ENCODE measurements around the gene COL16A1.

Gene COL16A1

DNA sequence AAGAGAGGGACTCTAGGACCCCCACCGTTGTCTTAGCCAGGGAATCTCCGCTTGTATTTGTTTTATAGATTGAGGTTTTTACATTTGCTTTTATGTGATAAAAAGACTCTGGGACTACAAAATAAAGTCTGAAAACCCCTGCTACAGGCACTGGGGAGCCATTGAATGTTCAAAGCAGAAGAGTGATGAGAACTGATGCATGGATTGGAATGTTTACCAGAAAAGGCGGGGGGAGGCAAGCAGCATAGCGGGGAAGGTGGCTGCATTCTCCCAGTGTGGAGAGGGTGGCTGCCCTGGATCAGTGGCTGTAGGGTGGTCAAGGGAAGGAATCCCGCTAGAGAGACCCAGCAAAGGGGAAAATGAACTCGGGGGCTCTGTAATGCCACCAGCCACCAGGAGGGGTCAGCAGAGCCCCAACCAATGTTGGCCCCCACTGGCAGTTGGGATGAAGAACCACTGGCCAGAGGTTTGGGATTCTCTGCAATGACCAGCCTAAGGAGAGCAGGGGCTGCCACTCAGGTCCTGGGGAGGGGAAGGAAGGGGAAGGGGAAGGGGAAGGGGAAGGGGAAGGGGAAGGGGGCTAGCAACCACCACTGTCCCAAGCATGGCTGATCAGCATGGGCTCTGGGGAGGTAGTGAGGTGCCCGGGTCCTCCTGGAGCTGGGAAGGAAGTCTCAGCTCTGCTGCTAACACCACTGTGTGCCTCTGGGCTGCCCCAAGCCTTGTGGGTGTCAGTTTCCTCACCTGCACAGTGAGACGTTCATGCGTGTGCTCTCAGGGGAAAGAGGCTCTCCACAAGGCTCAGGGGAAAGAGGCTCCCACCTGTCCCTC is 40.0 kb downstream of the COL16A1 start:
- peak in 1 of 2 donors; percentile 10 for DNase-seq

- DNase-seq, result no peak
Measured at GRCh38 chr1:31662463-31662862, 41.4 kb downstream of the COL16A1 start.

DNA sequence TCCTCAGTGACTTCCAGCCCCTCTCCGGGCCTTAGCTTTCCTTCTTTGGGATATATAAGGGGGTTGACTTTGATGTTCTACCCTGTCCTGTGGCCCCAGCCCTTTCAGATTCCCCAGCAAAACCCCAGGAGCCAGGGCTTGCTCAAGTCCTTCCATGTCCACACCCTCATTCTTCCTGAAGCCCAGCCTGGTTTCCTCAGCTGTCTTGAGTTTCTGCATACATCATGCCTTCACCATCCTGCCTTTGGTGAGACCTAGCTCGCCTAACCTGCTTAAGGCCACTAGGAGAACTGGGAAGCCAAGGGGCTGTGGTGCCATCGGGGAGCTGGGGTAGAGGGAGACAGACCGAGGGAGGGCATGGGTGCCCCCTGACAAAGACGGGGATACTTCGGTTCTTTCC is 42.0 kb downstream of the COL16A1 start:
- DNase-seq, result no peak

- no peak for DNase-seq
Measured at GRCh38 chr1:31660871-31661455, 42.9 kb downstream of the COL16A1 start.

DNA sequence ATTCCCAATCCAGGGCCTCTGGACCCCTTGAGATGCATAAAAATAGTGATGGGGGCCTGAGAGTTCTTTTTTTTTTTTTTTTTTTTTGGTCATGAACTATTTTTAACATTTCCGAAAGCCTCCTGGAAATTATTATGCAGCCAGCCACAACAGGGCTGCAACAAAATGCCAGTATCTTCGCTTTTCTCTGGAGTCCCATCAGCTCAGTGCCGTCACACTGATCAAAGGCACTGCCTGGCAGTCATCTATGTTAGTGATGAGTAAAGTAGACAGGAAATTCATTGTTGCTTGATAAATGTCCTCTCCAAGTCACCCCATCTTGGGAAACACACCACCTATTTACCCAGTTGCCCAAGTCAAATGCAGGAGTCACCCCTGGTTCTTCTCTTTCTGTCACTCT is 43.9 kb downstream of the COL16A1 start:
- no peak for DNase-seq

GRCh38 chr1:31658721-31659120 is 45.1 kb downstream of the COL16A1 start:
- DNase-seq, result no peak

GRCh38 chr1:31657972-31658510 is 45.8 kb downstream of the COL16A1 start:
- no peak for DNase-seq

- no peak for DNase-seq
Measured at GRCh38 chr1:31657020-31657804, 46.6 kb downstream of the COL16A1 start.

GRCh38 chr1:31655756-31656155 is 48.1 kb downstream of the COL16A1 start:
- no peak for DNase-seq

GRCh38 chr1:31655104-31655503 is 48.7 kb downstream of the COL16A1 start:
- DNase-seq, result no peak

GRCh38 chr1:31654474-31654776 is 49.4 kb downstream of the COL16A1 start:
- DNase-seq, result no peak

GRCh38 chr1:31653717-31654473 is 49.9 kb downstream of the COL16A1 start:
- no peak for DNase-seq

DNA sequence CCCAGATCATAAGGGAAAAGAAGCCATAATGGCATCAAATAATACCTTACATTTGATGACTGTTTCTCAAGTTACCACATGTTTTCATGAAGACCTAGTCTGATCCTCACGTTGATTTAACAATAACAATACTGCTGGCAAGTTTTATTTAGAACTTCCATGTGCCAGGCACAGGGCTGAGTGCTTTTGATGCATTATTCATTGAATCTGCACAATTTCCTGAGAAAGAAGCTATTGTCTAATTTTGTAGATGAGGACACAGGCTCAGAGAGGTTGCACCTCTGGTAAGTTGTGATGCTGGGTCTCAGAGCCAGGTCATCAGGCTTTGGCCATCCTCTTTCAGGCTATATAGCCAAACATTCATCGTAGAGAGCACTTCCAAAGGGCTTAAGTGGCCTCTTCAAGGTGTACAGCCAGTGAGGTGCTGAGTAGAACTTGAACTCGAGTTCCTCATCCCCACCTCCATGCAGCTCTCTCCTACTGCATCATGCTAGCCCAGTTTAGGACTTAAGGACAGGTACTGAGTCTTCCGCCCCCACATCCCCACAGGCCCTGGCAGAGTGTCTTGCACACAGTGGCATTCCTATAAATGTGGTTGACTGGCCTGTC is 50.8 kb downstream of the COL16A1 start:
- no peak for DNase-seq

GRCh38 chr1:31651766-31652165 is 52.1 kb downstream of the COL16A1 start:
- no peak for DNase-seq

GRCh38 chr1:31651089-31651420 is 52.8 kb downstream of the COL16A1 start:
- no peak for DNase-seq

GRCh38 chr1:31650161-31651088 is 53.4 kb downstream of the COL16A1 start:
- DNase-seq, result no peak

GRCh38 chr1:31648641-31649357 is 55.0 kb downstream of the COL16A1 start:
- DNase-seq, result no peak

DNA sequence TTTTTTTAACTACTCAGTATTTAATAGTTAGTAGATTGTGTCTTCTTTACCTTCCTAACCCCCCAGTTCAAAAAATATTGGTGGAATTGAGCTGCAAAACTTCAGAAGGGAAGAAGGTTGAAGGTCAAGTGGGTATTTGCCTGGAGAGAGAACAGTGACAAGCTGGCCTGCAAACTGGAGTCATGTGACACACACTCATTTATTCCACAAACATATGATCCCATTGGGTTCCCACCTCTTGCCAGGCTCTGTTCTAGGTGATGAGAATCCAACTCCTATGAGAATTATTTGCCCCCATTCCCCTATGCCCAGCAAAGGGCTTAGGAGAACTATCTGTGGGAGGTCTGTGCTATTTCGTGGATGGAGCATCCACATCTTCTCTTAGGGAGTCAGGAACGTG is 55.6 kb downstream of the COL16A1 start:
- DNase-seq, result no peak

GRCh38 chr1:31647106-31647505 is 56.7 kb downstream of the COL16A1 start:
- no peak for DNase-seq

DNA sequence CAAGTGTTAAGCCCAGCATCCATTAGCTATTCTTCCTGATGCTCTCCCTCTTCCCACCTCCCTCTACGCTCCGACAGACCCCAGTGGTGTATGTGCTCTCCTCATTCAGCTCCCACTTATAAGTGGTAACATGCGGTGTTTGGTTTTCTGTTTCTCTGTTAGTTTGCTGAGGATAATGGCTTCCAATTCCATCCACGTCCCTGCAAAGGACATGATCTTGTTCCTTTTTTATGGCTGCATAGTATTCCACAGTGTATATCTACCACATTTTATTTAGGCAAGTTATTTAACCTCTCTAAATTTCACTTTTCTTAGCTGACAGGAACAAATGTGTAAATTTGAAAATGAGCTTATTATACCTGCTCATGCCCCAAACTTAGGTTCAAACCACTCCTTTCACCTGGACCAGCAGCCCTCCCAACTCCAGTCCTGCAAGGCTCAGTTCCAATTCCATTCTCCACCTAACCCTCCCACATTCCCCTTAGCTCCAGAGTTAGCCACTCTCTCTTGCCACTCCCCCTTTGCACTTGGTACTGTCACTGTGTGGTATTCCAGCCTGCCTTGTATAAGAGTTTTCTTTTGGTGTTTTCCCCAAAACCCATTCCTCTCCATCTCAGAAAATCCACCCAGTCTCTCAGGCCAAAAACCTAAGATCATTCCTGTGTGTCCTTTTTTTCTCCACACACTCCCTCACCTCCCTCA is 57.4 kb downstream of the COL16A1 start:
- no peak for DNase-seq
